ENCODE measurements around the gene FBRSL1. TPM values are rescaled to one million over a fixed set of nuclear protein-coding genes. Genes with fewer than 3 reads are reported as not detected.

FBRSL1 gene
- total and polyA plus RNA-seq, 9 of the 15 experiments (the other 6 are each of a cell fraction or from before 2014, with no cell fraction given) = 0.24 to 129 (median 7.3) TPM

GRCh38 chr12:132558861-132559623 lies 69.1 kb downstream of the FBRSL1 start:
- no peak overlapping the region for H2AFZ ChIP-seq (ENCODE audit: low read depth, low read length)
- no peaks in the 10 kb centered on the region for H3K27me3 ChIP-seq (ENCODE audit: control insufficient read depth in 2 of 2, insufficient read depth in 2 of 2, low read length in 2 of 2)
- in situ Hi-C loops (cut with MboI) = loop anchor here (10.0 kb wide), 1 partner anchor 144 kb away; no protein-coding TSS in a partner anchor
- intact Hi-C loops (cut with micrococcal nuclease) = no loop called here
- CTCF ChIA-PET (ENCODE audit: low intra/inter-chr PET ratio) = interaction anchor here (1.2 kb wide), 1 partner anchor 144 kb away, joined by 3 read pairs; no protein-coding TSS in a partner anchor
- H3K79me2 ChIP-seq (ENCODE audit: control insufficient read depth, insufficient read depth, low read length) = peaks cover 37% of the 10 kb centered on the region
- H3K36me3 ChIP-seq (ENCODE audit: control insufficient read depth, insufficient read depth, low read length) = peaks cover 14% of the 10 kb centered on the region; the same call in 1 of the 3 replicates
- POLR2A ChIA-PET = interaction anchor here (0.6 kb wide), 2 partner anchors 131 to 170 kb away, joined by 3 read pairs; no protein-coding TSS in a partner anchor
- peak overlapping the region; percentile 83 for H3K4me3 ChIP-seq
- no peak overlapping the region for H3K27ac ChIP-seq (ENCODE audit: extremely low read depth, low read depth, low read length)
- BruUV-seq (replicated peaks) = no TSS peak
- TF ChIP-seq TRIM24 (IDR thresholded peaks at IDR 0.05) (no peak), GABPB1 (CRISPR knock-in tag; IDR thresholded peaks at IDR 0.05) (no peak), POLR2G (IDR thresholded peaks at IDR 0.05; ENCODE audit: low read depth, low read length) (peak; percentile 41), ZBTB33 (CRISPR knock-in tag; IDR thresholded peaks at IDR 0.05) (0 out of 2 replicates have a peak, but pooled peaks have one; percentile 15), SETDB1 (IDR thresholded peaks at IDR 0.05; ENCODE audit: low read length) (no peak)
- H3K4me2 ChIP-seq (ENCODE audit: insufficient read depth, low read length) = peak overlapping the region; percentile 74
- H3K9me3 ChIP-seq (replicated peaks; ENCODE audit: control insufficient read depth, insufficient read depth, low read depth, low read length) = no peaks in the 10 kb centered on the region
- peaks cover 5% of the 10 kb centered on the region for H3K9me1 ChIP-seq (ENCODE audit: control insufficient read depth, insufficient read depth, low read length)
- DNase-seq (ENCODE audit: extremely low read depth in 1 of 4, low spot score in 3 of 4) (no peak), ATAC-seq (no peak), FAIRE-seq (no peak)
- H3K9ac ChIP-seq (ENCODE audit: insufficient read depth in 1 of 2, low read depth in 2 of 2, low read length in 2 of 2) = peak overlapping the region; percentile 46 to 93; a peak in 3 of 4 replicates
- peaks cover 6 to 65% of the 10 kb centered on the region in 2 experiments; a peak in 2 of 5 replicates for H3K4me1 ChIP-seq (replicated peaks in 1 of 2; ENCODE audit: control insufficient read depth in 2 of 2, insufficient read depth in 2 of 2, low read length in 2 of 2)
- no peaks in the 10 kb centered on the region; the same call in 1 of the 2 replicates for H4K20me1 ChIP-seq (replicated peaks; ENCODE audit: control insufficient read depth, insufficient read depth, low read length)
- 66% methylated on average over 23 of the region's 45 CpGs for WGBS (ENCODE audit: insufficient coverage, low coverage, missing lambda C conversion rate)
